ENCODE results near the gene CAMK2N1.

CAMK2N1 gene

DNA sequence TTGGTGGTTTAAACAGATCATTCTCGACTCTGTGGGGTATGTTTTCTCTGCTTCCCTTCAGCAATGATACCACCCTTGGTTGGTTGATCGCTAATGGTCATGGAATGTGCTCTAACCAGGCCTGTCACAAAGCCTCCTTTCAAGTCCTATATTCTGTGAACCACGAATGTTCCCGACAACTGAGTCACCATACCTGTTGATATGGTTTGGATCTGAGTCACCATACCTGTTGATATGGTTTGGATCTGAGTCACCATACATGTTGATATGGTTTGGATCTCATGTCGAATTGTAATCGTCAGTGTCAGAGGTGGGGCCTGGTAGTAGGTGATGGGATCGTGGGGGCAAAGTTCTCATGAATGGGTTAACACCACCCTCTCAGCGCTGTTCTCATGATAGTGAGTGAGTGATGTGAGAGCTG lies 10.2 kb upstream of the CAMK2N1 start:
- no peak for DNase-seq

GRCh38 chr1:20495661-20496060 lies 9.7 kb upstream of the CAMK2N1 start:
- DNase-seq = no peak

DNA sequence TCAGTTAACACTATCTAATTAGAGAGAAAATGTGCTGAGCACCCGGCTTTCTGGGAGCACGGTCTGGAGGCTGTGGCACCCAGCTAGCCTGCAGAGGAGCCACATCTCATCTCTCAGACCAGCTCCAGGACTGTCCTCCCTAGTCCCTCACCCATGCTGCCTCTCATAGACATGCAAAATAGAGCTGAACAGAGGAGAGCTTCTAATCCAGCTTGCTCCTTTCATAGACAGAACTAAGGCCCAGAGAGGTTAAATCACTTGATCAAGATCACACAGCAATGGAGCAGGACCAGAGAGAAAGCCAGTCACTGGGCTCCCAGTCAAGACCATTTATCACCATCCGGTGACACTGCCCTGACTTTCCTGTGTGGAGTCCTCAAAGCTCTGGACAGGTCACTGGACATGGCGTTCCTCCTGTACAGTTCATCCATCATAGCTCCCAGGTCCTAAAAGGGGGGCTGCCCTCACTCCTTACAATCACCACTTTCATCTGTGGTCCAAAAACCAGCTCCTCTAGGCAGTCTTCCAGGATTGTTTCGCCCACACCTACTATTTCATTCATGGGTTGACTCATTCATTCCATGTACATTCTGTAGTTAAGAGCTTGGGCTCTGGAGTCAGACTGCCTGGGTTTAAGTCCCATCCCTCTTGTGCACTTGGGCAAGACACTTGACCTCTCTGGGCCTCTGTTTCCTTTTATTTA lies 8.8 kb upstream of the CAMK2N1 start:
- peak; percentile 42 for DNase-seq

DNA sequence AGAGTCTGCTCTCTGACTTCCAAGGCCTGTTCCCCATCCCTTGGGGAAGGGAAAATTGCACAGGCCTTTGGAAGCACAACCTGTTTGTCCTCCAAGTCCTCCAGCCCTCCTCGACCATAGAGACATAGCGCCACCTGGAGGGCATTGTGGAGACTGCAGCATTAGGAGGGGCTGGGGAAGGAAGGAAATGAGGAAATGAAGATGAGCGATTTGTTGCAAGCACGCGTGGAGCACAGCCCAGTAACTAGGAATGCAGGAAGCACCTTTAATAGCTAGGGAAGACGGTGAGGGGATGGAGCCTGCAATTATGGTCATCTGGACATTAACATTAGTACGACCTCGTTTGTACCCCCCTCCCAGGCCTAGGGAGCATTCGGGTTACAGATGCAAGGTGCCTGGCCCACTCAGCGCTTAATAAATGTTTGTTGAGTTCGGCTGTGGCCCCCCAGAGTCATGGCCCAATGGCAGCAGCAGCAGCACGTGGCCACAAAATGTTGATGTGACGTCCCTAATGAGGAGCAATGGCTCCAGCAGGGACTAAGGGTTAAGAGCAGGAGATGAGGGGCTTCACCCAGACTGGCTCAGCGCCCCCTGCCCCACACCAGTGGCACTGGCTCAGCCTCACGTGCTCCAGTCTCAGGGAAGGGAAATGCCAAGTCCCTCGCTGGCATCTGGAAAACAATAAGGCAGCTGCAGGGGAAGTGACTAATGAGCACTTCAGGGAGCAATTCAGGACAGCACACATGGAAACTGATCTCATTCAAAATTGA lies 8.0 kb upstream of the CAMK2N1 start:
- DNase-seq = peak; percentile 64

GRCh38 chr1:20493309-20493708 lies 7.3 kb upstream of the CAMK2N1 start:
- no peak for DNase-seq

GRCh38 chr1:20492751-20493150 lies 6.7 kb upstream of the CAMK2N1 start:
- DNase-seq = no peak

DNA sequence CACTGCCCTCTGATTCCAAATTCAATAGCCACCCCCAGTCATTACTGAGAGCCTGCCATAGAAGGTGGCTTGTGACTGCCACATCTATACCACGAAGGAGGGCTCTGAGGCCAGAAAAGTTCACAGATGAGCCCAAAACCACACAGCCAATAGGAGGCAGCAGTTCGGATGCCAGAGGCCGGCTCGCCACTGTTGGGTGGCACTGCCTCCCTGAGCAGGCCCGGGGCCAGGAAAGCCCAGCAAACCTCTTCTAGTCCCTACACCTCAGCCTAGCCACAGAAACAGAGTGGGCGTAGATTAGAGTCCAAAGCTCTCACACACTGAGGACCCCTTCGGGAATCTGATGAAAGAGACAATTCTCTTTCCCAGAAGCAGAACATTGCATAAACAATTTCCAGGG lies 5.9 kb upstream of the CAMK2N1 start:
- no peak for DNase-seq

GRCh38 chr1:20491178-20491577 lies 5.2 kb upstream of the CAMK2N1 start:
- DNase-seq = no peak

GRCh38 chr1:20487236-20487590 lies 1.2 kb upstream of the CAMK2N1 start:
- DNase-seq = no peak

DNA sequence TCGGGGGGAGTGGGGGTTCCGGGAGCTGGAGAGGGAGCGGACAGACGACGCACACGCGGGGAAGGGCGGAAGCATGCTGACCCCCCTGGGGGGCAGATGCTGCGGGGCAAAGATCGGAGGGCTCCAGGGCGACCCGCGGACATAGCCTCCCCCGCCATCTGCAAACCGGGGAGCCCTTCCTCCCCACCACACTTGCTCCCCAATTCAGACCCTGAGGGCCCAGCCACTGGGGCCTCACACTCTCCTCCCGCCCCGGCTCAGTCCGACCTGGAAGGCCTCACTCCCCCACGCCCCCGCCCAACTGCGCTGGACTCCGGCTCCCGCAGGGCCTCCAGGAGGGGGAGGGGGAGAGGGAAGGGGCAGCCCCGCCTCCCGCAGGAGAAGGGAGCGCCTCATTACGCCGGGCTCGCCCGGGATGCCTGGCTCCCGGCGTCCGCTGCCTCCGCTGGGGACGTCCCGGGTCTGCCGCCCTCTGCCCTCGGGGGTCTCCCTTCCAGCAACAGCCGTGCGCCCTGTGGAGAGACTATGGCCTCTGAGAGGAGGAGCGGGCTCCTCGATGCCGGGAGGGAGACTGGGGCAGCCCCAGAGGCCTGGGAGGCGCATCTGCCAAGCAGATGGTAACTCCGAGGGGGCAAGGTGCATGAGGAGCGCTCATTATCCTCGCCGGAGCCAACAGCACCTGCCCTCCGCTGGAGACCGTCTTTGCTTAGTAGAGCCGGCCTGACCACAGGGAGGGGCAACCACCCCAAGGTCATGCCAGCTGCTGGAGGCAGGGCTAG lies 636 bp upstream of the CAMK2N1 start:
- DNase-seq = no peak

GRCh38 chr1:20484519-20485462 lies 1.2 kb downstream of the CAMK2N1 start:
- no peak for DNase-seq

DNA sequence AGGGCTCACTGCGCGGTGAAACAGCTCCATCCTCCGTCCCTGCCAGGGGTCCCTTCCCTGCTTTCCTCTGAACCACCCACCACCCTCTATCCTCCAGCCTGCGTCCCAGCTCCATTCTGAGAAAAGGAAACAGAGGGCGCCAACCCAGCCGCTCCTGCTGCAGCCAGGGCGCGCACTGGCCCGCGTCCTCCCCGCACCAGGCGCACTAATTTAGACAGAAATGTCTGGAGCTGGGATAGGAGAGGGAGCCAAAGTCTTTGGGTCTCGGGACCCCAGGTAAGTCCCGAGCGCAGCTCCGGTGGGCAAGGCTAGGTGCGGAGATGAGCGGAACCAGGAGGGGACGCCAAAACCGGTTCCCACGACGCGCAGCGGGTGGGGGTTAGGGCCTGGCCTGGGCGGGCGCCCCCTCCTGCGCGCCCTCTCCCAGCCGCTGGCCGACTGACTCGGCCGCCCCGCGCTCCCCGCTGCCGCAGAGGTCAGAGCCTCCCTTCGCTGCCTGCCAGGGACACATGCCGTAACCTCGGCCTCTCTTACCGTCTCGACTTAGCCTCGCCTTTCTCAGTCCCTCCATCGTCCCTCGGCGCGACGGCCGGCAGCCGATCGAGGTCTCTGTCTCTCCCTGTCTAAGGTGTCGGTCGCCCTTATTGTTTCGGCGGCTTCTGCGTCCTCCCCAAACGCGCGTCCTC lies 2.0 kb downstream of the CAMK2N1 start:
- no peak for DNase-seq

DNA sequence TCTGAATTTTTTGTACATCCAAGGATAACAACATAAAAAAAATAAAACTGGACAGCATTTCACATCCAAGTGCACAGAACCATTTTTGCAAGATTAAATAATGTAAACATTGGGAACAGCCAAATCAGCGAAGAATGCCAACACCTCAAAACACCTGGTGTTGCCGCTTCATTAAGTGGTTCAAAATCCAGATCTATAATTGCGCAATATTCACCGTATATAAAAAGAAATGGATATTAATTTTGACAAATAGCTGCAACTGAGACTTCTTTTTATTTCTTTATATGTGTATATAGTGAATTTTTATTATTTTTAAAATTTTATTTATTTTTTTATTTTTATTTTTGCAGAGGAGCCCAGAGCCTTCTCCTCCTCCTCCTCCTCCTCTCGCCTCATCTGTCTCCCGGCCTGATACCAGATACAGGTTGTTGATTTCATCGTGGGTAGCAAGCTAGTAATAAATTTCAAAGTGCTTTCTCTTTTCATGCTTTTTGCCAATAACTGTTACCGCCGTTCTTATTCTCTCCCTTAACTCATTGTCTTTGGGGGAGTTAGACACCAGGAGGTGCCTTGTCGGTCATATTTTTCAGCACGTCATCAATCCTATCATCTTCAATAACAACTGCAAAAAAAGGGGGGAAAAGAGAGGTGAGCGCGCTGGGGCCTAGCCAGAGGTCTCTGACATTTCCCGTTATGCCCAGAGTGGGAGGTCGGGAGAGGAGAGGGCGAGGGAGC lies 2.7 kb downstream of the CAMK2N1 start:
- no peak for DNase-seq

GRCh38 chr1:20481643-20482498 lies 4.1 kb downstream of the CAMK2N1 start:
- DNase-seq = no peak

- DNase-seq = no peak
Measured at GRCh38 chr1:20480951-20481617, 4.9 kb downstream of the CAMK2N1 start.

GRCh38 chr1:20480243-20480944 lies 5.6 kb downstream of the CAMK2N1 start:
- no peak for DNase-seq

- no peak for DNase-seq
Measured at GRCh38 chr1:20479840-20480239, 6.2 kb downstream of the CAMK2N1 start.

- DNase-seq = no peak
Measured at GRCh38 chr1:20478057-20478635, 7.9 kb downstream of the CAMK2N1 start.

All from amniotic stem cell (primary cell).